AG10803 (cell line): ENCODE results near the gene NUDT17.
A peak's percentile ranks its signal among the peaks of the same experiment; 100 is the strongest.

Source experiments
- DNase-seq: peaks from one replicate; pipeline ENCODE4 v3.0.0; 2010; ENCODE audit warnings: low read depth
- H3K4me3 ChIP-seq: 2 replicates; pipeline ENCODE4 v1.5.1; 2011; ENCODE audit warnings: mild to moderate bottlenecking, low read length, control low read depth
- CTCF ChIP-seq: conservative IDR thresholded peaks from 2 replicates; pipeline ENCODE4 v1.5.1; 2011; ENCODE audit warnings: mild to moderate bottlenecking, low read length, control low read depth, inconsistent platforms

The NUDT17 gene

GRCh38 chr1:145891143-145891542 is 45.7 kb downstream of the NUDT17 start:
- no peak for TF ChIP-seq CTCF
- H3K4me3 ChIP-seq: no peak overlapping the region
- no peak for DNase-seq

- peak; percentile 93 for TF ChIP-seq CTCF
- peak; percentile 97 for DNase-seq
- peak overlapping the region; percentile 6 for H3K4me3 ChIP-seq
These were observed 46.4 kb downstream of the NUDT17 start for GRCh38 chr1:145891587-145892485.

- TF ChIP-seq CTCF: no peak
- peak overlapping the region; percentile 6 for H3K4me3 ChIP-seq
- peak; percentile 13 for DNase-seq
These were observed 47.2 kb downstream of the NUDT17 start for GRCh38 chr1:145892486-145893087.

- no peak overlapping the region for H3K4me3 ChIP-seq
- DNase-seq: no peak
- no peak for TF ChIP-seq CTCF
These were observed 48.1 kb downstream of the NUDT17 start for GRCh38 chr1:145893306-145894055.

- H3K4me3 ChIP-seq: no peak overlapping the region
- TF ChIP-seq CTCF: no peak
- no peak for DNase-seq
These were observed 50.0 kb downstream of the NUDT17 start for GRCh38 chr1:145895471-145895870.

- no peak for DNase-seq
- no peak for TF ChIP-seq CTCF
- no peak overlapping the region for H3K4me3 ChIP-seq
These were observed 52.5 kb downstream of the NUDT17 start for GRCh38 chr1:145897969-145898368.
